ENCODE measurements around the gene SLC6A5.

Gene SLC6A5

GRCh38 chr11:20611892-20612291 is 12.5 kb downstream of the SLC6A5 start:
- DNase-seq (ENCODE audit: insufficient read length) (no peak), FAIRE-seq (no peak)
- TF ChIP-seq TAF1 (IDR thresholded peaks at IDR 0.05; ENCODE audit: borderline replicate concordance, low read depth, low read length) (no peak), POLR2A (IDR thresholded peaks at IDR 0.05; ENCODE audit: low read depth, low read length) (no peak), POLR2AphosphoS5 (IDR thresholded peaks at IDR 0.05; ENCODE audit: low read depth, low read length) (no peak)

- DNase-seq (ENCODE audit: insufficient read length), result no peak
- no peak for TF ChIP-seq POLR2AphosphoS5 (IDR thresholded peaks at IDR 0.05; ENCODE audit: low read depth, low read length)
- TF ChIP-seq TAF1 (IDR thresholded peaks at IDR 0.05; ENCODE audit: borderline replicate concordance, low read depth, low read length), result no peak
- TF ChIP-seq POLR2A (IDR thresholded peaks at IDR 0.05; ENCODE audit: low read depth, low read length), result no peak
- FAIRE-seq, result no peak
These were observed 13.0 kb downstream of the SLC6A5 start for GRCh38 chr11:20612416-20612815.

GRCh38 chr11:20616920-20617319 is 17.5 kb downstream of the SLC6A5 start:
- no peak for TF ChIP-seq POLR2AphosphoS5 (IDR thresholded peaks at IDR 0.05; ENCODE audit: low read depth, low read length)
- TF ChIP-seq TAF1 (IDR thresholded peaks at IDR 0.05; ENCODE audit: borderline replicate concordance, low read depth, low read length), result no peak
- no peak for TF ChIP-seq POLR2A (IDR thresholded peaks at IDR 0.05; ENCODE audit: low read depth, low read length)
- FAIRE-seq (no peak), DNase-seq (ENCODE audit: insufficient read length) (no peak)

- TF ChIP-seq POLR2A (IDR thresholded peaks at IDR 0.05; ENCODE audit: low read depth, low read length) (no peak), POLR2AphosphoS5 (IDR thresholded peaks at IDR 0.05; ENCODE audit: low read depth, low read length) (no peak), TAF1 (IDR thresholded peaks at IDR 0.05; ENCODE audit: borderline replicate concordance, low read depth, low read length) (no peak)
- DNase-seq (ENCODE audit: insufficient read length), result no peak
- FAIRE-seq, result no peak
These were observed 18.1 kb downstream of the SLC6A5 start for GRCh38 chr11:20617346-20618005.

GRCh38 chr11:20618083-20618482 is 18.7 kb downstream of the SLC6A5 start:
- DNase-seq (ENCODE audit: insufficient read length), result no peak
- no peak for TF ChIP-seq POLR2A (IDR thresholded peaks at IDR 0.05; ENCODE audit: low read depth, low read length)
- TF ChIP-seq POLR2AphosphoS5 (IDR thresholded peaks at IDR 0.05; ENCODE audit: low read depth, low read length), result no peak
- no peak for TF ChIP-seq TAF1 (IDR thresholded peaks at IDR 0.05; ENCODE audit: borderline replicate concordance, low read depth, low read length)
- FAIRE-seq, result peak; percentile 9

- DNase-seq (ENCODE audit: insufficient read length), result no peak
- no peak for FAIRE-seq
- TF ChIP-seq POLR2AphosphoS5 (IDR thresholded peaks at IDR 0.05; ENCODE audit: low read depth, low read length), result no peak
- no peak for TF ChIP-seq TAF1 (IDR thresholded peaks at IDR 0.05; ENCODE audit: borderline replicate concordance, low read depth, low read length)
- no peak for TF ChIP-seq POLR2A (IDR thresholded peaks at IDR 0.05; ENCODE audit: low read depth, low read length)
These were observed 21.6 kb downstream of the SLC6A5 start for GRCh38 chr11:20620988-20621387.

- TF ChIP-seq POLR2A (IDR thresholded peaks at IDR 0.05; ENCODE audit: low read depth, low read length) (no peak), TAF1 (IDR thresholded peaks at IDR 0.05; ENCODE audit: borderline replicate concordance, low read depth, low read length) (no peak), POLR2AphosphoS5 (IDR thresholded peaks at IDR 0.05; ENCODE audit: low read depth, low read length) (no peak)
- DNase-seq (ENCODE audit: insufficient read length) (no peak), FAIRE-seq (no peak)
These were observed 22.3 kb downstream of the SLC6A5 start for GRCh38 chr11:20621679-20622078.

- TF ChIP-seq POLR2AphosphoS5 (IDR thresholded peaks at IDR 0.05; ENCODE audit: low read depth, low read length), result no peak
- no peak for TF ChIP-seq TAF1 (IDR thresholded peaks at IDR 0.05; ENCODE audit: borderline replicate concordance, low read depth, low read length)
- no peak for TF ChIP-seq POLR2A (IDR thresholded peaks at IDR 0.05; ENCODE audit: low read depth, low read length)
- FAIRE-seq, result no peak
These were observed 23.8 kb downstream of the SLC6A5 start for GRCh38 chr11:20623252-20623651.

GRCh38 chr11:20626279-20626678 is 26.9 kb downstream of the SLC6A5 start:
- FAIRE-seq (no peak), DNase-seq (ENCODE audit: insufficient read length) (no peak)
- TF ChIP-seq TAF1 (IDR thresholded peaks at IDR 0.05; ENCODE audit: borderline replicate concordance, low read depth, low read length) (no peak), POLR2AphosphoS5 (IDR thresholded peaks at IDR 0.05; ENCODE audit: low read depth, low read length) (no peak), POLR2A (IDR thresholded peaks at IDR 0.05; ENCODE audit: low read depth, low read length) (no peak)

More at GRCh38 chr11:20623252-20623651, 23.8 kb downstream of the SLC6A5 start:
- no peak for DNase-seq (ENCODE audit: insufficient read length)

GRCh38 chr11:20627026-20627425 is 27.6 kb downstream of the SLC6A5 start:
- DNase-seq (ENCODE audit: insufficient read length), result no peak
- no peak for TF ChIP-seq POLR2AphosphoS5 (IDR thresholded peaks at IDR 0.05; ENCODE audit: low read depth, low read length)
- TF ChIP-seq TAF1 (IDR thresholded peaks at IDR 0.05; ENCODE audit: borderline replicate concordance, low read depth, low read length), result no peak
- no peak for TF ChIP-seq POLR2A (IDR thresholded peaks at IDR 0.05; ENCODE audit: low read depth, low read length)
- no peak for FAIRE-seq

- TF ChIP-seq POLR2A (IDR thresholded peaks at IDR 0.05; ENCODE audit: low read depth, low read length) (no peak), TAF1 (IDR thresholded peaks at IDR 0.05; ENCODE audit: borderline replicate concordance, low read depth, low read length) (no peak)
- FAIRE-seq (no peak), DNase-seq (ENCODE audit: insufficient read length) (no peak)
These were observed 28.3 kb downstream of the SLC6A5 start for GRCh38 chr11:20627701-20628100.

- no peak for TF ChIP-seq POLR2AphosphoS5 (IDR thresholded peaks at IDR 0.05; ENCODE audit: low read depth, low read length)
- TF ChIP-seq TAF1 (IDR thresholded peaks at IDR 0.05; ENCODE audit: borderline replicate concordance, low read depth, low read length), result no peak
- no peak for TF ChIP-seq POLR2A (IDR thresholded peaks at IDR 0.05; ENCODE audit: low read depth, low read length)
- FAIRE-seq (no peak), DNase-seq (ENCODE audit: insufficient read length) (no peak)
These were observed 32.2 kb downstream of the SLC6A5 start for GRCh38 chr11:20631519-20632168.
